ENCODE data around the gene TIGD2.

- TF ChIP-seq CTCF (IDR thresholded peaks at IDR 0.05) (no peak), POLR2A (IDR thresholded peaks at IDR 0.05) (no peak)
These were observed 14.8 kb downstream of the TIGD2 start for GRCh38 chr4:89125901-89126782.
